HepG2 (cell line): ENCODE results near the gene CLEC18C. TPM values are rescaled to one million over a fixed set of nuclear protein-coding genes. Genes with fewer than 3 reads are reported as not detected.

ENCODE experiments used
- ARHGAP35 ChIP-seq: sonication (generic); formaldehyde crosslinking; IDR thresholded peaks from 2 replicates; pipeline ENCODE4 v1.9.0; 2022; ENCODE audit warnings: mild to moderate bottlenecking, inconsistent platforms, moderate library complexity, missing genetic modification reagents, borderline replicate concordance
- ARNTL ChIP-seq: sonication (generic); formaldehyde crosslinking; IDR thresholded peaks from 2 replicates; pipeline ENCODE4 v1.4.0; 2020; ENCODE audit warnings: mild to moderate bottlenecking, missing genetic modification reagents
- CHD2 ChIP-seq: IDR thresholded peaks from 2 replicates; pipeline ENCODE4 v1.6.1; 2011; ENCODE audit warnings: low read depth, low read length, improper control_type of control experiment
- GABPA ChIP-seq, 2 experiments: IDR thresholded peaks; 2 replicates each; pipeline ENCODE4 v1.6.1; 2011 to 2016; ENCODE audit warnings: low read depth in 2 of 2, low read length in 1 of 2, missing biosample characterization in 1 of 2, missing genetic modification characterization in 1 of 2
- IRF2 ChIP-seq: IDR thresholded peaks from 2 replicates; pipeline ENCODE4 v1.6.1; 2018; ENCODE audit warnings: missing genetic modification reagents, missing compliant biosample characterization
- KDM3A ChIP-seq: IDR thresholded peaks from 2 replicates; pipeline ENCODE4 v1.6.1; 2018; ENCODE audit warnings: low read depth, missing compliant biosample characterization
- NCOA1 ChIP-seq: sonication (generic); formaldehyde crosslinking; IDR thresholded peaks from 2 replicates; pipeline ENCODE4 v1.9.0; 2021; ENCODE audit warnings: missing genetic modification reagents
- POGZ ChIP-seq: sonication (generic); formaldehyde crosslinking; IDR thresholded peaks from 2 replicates; pipeline ENCODE4 v1.4.0; 2020; ENCODE audit warnings: mild to moderate bottlenecking, missing genetic modification reagents
- RCOR2 ChIP-seq: IDR thresholded peaks from 2 replicates; pipeline ENCODE4 v1.6.1; 2016; ENCODE audit warnings: missing biosample characterization, missing genetic modification reagents
- SAFB2 ChIP-seq: sonication (generic); formaldehyde crosslinking; IDR thresholded peaks from 2 replicates; pipeline ENCODE4 v1.5.1; 2020; ENCODE audit warnings: missing genetic modification reagents, low read depth, mild to moderate bottlenecking, borderline replicate concordance
- TOPORS ChIP-seq: sonication (generic); formaldehyde crosslinking; IDR thresholded peaks from 2 replicates; pipeline ENCODE4 v1.8.0; 2023; ENCODE audit warnings: mild to moderate bottlenecking, missing genetic modification reagents
- U2AF2 ChIP-seq: fragments of 200-400 bp; formaldehyde crosslinking; IDR thresholded peaks from 2 replicates; pipeline ENCODE4 v1.6.1; 2017; ENCODE audit warnings: low read depth, mild to moderate bottlenecking, low read length
- ZFP36L1 ChIP-seq: sonication (generic); formaldehyde crosslinking; IDR thresholded peaks from 2 replicates; pipeline ENCODE4 v1.8.0; 2022; ENCODE audit warnings: mild to moderate bottlenecking, missing genetic modification reagents, moderate library complexity
- ZNF329 ChIP-seq: sonication (generic); formaldehyde crosslinking; IDR thresholded peaks from 2 replicates; pipeline ENCODE4 v1.9.0; 2021; ENCODE audit warnings: low read depth, mild to moderate bottlenecking, missing genetic modification reagents
- ZNF382 ChIP-seq: sonication (generic); formaldehyde crosslinking; IDR thresholded peaks from 2 replicates; pipeline ENCODE4 v1.5.0; 2020; ENCODE audit warnings: missing genetic modification reagents, mild to moderate bottlenecking, borderline replicate concordance
- ZNF383 ChIP-seq: sonication (generic); formaldehyde crosslinking; IDR thresholded peaks from 2 replicates; pipeline ENCODE4 v1.4.0; 2020; ENCODE audit warnings: missing genetic modification reagents, mild to moderate bottlenecking, borderline replicate concordance
- ZNF547 ChIP-seq: sonication (generic); formaldehyde crosslinking; IDR thresholded peaks from 2 replicates; pipeline ENCODE4 v1.5.1; 2020; ENCODE audit warnings: mild to moderate bottlenecking, missing genetic modification reagents
- polyA plus RNA-seq, 8 experiments: library from polyadenylated mRNA; depleted of rRNA in 3 of 8; stranded (reverse) in 7 of 8; unstranded in 1 of 8; fragments of >200 nt; fragmentation: Illumina TruSeq in 4 of 8; extraction: Trizol in 4 of 8; gene quantifications; 2 replicates each; pipeline versions ENCODE4 v1.2.1 to v1.2.3, GENCODE V29; 2011 to 2016; ENCODE audit warnings: low read depth in 4 of 8, missing spikeins in 1 of 8, mixed read lengths in 1 of 8; ENCODE audit not compliant: insufficient read depth in 1 of 8
- total RNA-seq, 5 experiments: library from RNA; depleted of rRNA; stranded (reverse); fragments of >200 nt; fragmentation: Illumina TruSeq; extraction: Trizol; gene quantifications; 2 replicates each; pipeline ENCODE4 v1.2.3, GENCODE V29; 2016; ENCODE audit warnings: low read depth in 1 of 5
- TF ChIP-seq, protein P1 (sequence below), 2 experiments: IDR thresholded peaks; 2 replicates each; pipeline ENCODE4 v1.6.1; 2011 to 2012; ENCODE audit warnings: low read length in 2 of 2, borderline replicate concordance in 1 of 2, low read depth in 1 of 2, mild to moderate bottlenecking in 1 of 2, moderate library complexity in 1 of 2
- TF ChIP-seq, protein P2 (sequence below): sonication (generic); formaldehyde crosslinking; IDR thresholded peaks from 2 replicates; pipeline ENCODE4 v1.4.0; 2020; ENCODE audit warnings: mild to moderate bottlenecking, missing genetic modification reagents
- TF ChIP-seq, protein P3 (sequence below): sonication (generic); formaldehyde crosslinking; IDR thresholded peaks from 2 replicates; pipeline ENCODE4 v1.5.0; 2020; ENCODE audit warnings: mild to moderate bottlenecking, low read depth, missing genetic modification reagents, borderline replicate concordance
- TF ChIP-seq, protein P4 (sequence below): sonication (generic); formaldehyde crosslinking; IDR thresholded peaks from 2 replicates; pipeline ENCODE4 v1.4.0; 2020; ENCODE audit warnings: missing genetic modification reagents, borderline replicate concordance
- TF ChIP-seq, protein P5 (sequence below): sonication (generic); formaldehyde crosslinking; IDR thresholded peaks from 2 replicates; pipeline ENCODE4 v1.9.0; 2022; ENCODE audit warnings: low read depth, missing genetic modification reagents

Gene CLEC18C
- total and polyA plus RNA-seq, 2 of the 13 experiments (the other 11 are each of a cell fraction or from before 2014, with no cell fraction given), result 0.15 to 0.29 TPM

DNA sequence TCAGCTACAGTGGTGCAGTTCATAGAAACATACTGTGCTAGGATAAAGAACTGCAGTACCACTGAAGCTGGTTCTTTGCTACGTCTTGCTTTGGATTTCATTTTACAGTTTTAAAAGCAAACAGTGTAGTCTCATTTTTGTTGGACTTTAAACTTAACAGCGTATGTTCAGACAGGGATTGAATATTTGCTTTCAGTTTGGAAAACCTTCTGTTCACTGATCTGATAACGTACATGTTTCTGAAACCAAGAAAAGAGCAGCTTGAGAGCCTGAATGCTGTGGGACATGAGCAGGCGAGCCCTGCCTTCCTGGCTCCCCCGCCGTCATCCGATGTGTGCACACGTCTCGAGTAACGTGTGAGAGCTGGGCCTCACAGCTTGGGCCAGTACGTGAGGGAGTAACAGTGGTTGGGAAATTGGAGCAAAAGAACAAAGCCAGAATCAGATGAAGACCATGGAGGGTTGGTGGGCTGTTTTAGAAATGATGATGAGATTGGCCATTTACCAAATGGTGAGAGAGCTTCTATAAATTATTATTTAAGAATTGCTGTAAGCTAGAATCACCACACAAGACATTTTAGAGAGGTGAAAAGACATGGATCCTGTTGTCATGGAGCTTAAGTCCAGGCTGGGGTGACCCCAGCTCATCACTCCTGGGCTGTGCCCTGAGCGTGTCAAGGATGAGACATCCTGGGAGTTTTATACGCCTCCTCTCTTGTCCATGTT lies 20.8 kb upstream of the CLEC18C start (continued):
- TF ChIP-seq ARHGAP35 (CRISPR knock-in tag) (0 out of 2 replicates have a peak, but pooled peaks have one; percentile 45), TOPORS (0 out of 2 replicates have a peak, but pooled peaks have one; percentile 45), ZNF382 (CRISPR knock-in tag) (no peak), ZNF547 (CRISPR knock-in tag) (no peak), SAFB2 (CRISPR knock-in tag) (no peak), ZNF383 (CRISPR knock-in tag) (peak; percentile 84; the same call in 1 of the 2 replicates), KDM3A (CRISPR knock-in tag) (peak; percentile 60; the same call in 1 of the 2 replicates), ZNF329 (CRISPR knock-in tag) (no peak), U2AF2 (no peak), POGZ (CRISPR knock-in tag) (peak; percentile 72; the same call in 1 of the 2 replicates), GABPA (IDR thresholded peaks at IDR 0.05; ENCODE audit: low read depth, low read length) (no peak), GABPA (CRISPR knock-in tag; IDR thresholded peaks at IDR 0.05; ENCODE audit: low read depth) (no peak), ZFP36L1 (no peak), CHD2 (no peak), RCOR2 (CRISPR knock-in tag) (peak; percentile 95), NCOA1 (CRISPR knock-in tag) (peak; percentile 34; the same call in 1 of the 2 replicates), IRF2 (CRISPR knock-in tag) (peak; percentile 89), ARNTL (no peak)
- TF ChIP-seq, protein P1, sequence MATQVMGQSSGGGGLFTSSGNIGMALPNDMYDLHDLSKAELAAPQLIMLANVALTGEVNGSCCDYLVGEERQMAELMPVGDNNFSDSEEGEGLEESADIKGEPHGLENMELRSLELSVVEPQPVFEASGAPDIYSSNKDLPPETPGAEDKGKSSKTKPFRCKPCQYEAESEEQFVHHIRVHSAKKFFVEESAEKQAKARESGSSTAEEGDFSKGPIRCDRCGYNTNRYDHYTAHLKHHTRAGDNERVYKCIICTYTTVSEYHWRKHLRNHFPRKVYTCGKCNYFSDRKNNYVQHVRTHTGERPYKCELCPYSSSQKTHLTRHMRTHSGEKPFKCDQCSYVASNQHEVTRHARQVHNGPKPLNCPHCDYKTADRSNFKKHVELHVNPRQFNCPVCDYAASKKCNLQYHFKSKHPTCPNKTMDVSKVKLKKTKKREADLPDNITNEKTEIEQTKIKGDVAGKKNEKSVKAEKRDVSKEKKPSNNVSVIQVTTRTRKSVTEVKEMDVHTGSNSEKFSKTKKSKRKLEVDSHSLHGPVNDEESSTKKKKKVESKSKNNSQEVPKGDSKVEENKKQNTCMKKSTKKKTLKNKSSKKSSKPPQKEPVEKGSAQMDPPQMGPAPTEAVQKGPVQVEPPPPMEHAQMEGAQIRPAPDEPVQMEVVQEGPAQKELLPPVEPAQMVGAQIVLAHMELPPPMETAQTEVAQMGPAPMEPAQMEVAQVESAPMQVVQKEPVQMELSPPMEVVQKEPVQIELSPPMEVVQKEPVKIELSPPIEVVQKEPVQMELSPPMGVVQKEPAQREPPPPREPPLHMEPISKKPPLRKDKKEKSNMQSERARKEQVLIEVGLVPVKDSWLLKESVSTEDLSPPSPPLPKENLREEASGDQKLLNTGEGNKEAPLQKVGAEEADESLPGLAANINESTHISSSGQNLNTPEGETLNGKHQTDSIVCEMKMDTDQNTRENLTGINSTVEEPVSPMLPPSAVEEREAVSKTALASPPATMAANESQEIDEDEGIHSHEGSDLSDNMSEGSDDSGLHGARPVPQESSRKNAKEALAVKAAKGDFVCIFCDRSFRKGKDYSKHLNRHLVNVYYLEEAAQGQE (IDR thresholded peaks at IDR 0.05; ENCODE audit: borderline replicate concordance in 1 of 2, low read depth in 1 of 2, low read length in 2 of 2), result no peak
- TF ChIP-seq, protein P2, sequence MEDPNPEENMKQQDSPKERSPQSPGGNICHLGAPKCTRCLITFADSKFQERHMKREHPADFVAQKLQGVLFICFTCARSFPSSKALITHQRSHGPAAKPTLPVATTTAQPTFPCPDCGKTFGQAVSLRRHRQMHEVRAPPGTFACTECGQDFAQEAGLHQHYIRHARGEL, result no peak
- TF ChIP-seq, protein P3, sequence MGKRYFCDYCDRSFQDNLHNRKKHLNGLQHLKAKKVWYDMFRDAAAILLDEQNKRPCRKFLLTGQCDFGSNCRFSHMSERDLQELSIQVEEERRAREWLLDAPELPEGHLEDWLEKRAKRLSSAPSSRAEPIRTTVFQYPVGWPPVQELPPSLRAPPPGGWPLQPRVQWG (CRISPR knock-in tag), result no peak
- TF ChIP-seq, protein P4, sequence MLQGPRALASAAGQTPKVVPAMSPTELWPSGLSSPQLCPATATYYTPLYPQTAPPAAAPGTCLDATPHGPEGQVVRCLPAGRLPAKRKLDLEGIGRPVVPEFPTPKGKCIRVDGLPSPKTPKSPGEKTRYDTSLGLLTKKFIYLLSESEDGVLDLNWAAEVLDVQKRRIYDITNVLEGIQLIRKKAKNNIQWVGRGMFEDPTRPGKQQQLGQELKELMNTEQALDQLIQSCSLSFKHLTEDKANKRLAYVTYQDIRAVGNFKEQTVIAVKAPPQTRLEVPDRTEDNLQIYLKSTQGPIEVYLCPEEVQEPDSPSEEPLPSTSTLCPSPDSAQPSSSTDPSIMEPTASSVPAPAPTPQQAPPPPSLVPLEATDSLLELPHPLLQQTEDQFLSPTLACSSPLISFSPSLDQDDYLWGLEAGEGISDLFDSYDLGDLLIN (CRISPR knock-in tag), result no peak
- TF ChIP-seq, protein P5, sequence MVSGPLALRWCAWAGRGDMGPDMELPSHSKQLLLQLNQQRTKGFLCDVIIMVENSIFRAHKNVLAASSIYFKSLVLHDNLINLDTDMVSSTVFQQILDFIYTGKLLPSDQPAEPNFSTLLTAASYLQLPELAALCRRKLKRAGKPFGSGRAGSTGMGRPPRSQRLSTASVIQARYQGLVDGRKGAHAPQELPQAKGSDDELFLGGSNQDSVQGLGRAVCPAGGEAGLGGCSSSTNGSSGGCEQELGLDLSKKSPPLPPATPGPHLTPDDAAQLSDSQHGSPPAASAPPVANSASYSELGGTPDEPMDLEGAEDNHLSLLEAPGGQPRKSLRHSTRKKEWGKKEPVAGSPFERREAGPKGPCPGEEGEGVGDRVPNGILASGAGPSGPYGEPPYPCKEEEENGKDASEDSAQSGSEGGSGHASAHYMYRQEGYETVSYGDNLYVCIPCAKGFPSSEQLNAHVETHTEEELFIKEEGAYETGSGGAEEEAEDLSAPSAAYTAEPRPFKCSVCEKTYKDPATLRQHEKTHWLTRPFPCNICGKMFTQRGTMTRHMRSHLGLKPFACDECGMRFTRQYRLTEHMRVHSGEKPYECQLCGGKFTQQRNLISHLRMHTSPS (CRISPR knock-in tag), result no peak
